Mesenchymal stem cell (in vitro differentiated cells and primary cell): ENCODE measurements around the gene CASP14.

Experiments
- DNase-seq: peaks from one replicate; pipeline ENCODE4 v3.0.0-alpha.2; 2013
- H2AFZ ChIP-seq: one replicate; pipeline ENCODE4 v1.6.1; 2013; ENCODE audit warnings: low read depth, mild to moderate bottlenecking, control low read depth, inconsistent platforms, low read length, moderate library complexity
- H2AK5ac ChIP-seq: 2 replicates; pipeline ENCODE4 v1.6.1; 2013; ENCODE audit warnings: low read length, moderate library complexity, mild to moderate bottlenecking, inconsistent platforms; ENCODE audit not compliant: severe bottlenecking
- H2BK120ac ChIP-seq: one replicate; pipeline ENCODE4 v1.6.1; 2013; ENCODE audit warnings: low read depth, mild to moderate bottlenecking, inconsistent platforms, low read length, moderate library complexity
- H2BK12ac ChIP-seq, 2 experiments: one replicate each; pipeline ENCODE4 v1.6.1; 2013; ENCODE audit warnings: inconsistent platforms in 2 of 2, low read length in 2 of 2, mild to moderate bottlenecking in 2 of 2, moderate library complexity in 2 of 2, control low read depth in 1 of 2
- H2BK15ac ChIP-seq: one replicate; pipeline ENCODE4 v1.6.1; 2013; ENCODE audit warnings: mild to moderate bottlenecking, low read depth, inconsistent platforms; ENCODE audit not compliant: poor library complexity, severe bottlenecking
- H2BK5ac ChIP-seq: 2 replicates; pipeline ENCODE4 v1.6.1; 2013; ENCODE audit warnings: low read depth, mild to moderate bottlenecking, low read length, control low read depth, inconsistent platforms; ENCODE audit not compliant: poor library complexity, severe bottlenecking
- H3K14ac ChIP-seq, 2 experiments: one replicate each; pipeline ENCODE4 v1.6.1; 2013; ENCODE audit warnings: inconsistent platforms in 2 of 2, low read length in 2 of 2, control low read depth in 1 of 2, mild to moderate bottlenecking in 1 of 2, moderate library complexity in 1 of 2
- H3K18ac ChIP-seq, 2 experiments: one replicate each; pipeline ENCODE4 v1.6.1; 2013; ENCODE audit warnings: inconsistent platforms in 2 of 2, low read length in 2 of 2, control low read depth in 1 of 2, low read depth in 1 of 2, mild to moderate bottlenecking in 1 of 2
- H3K23ac ChIP-seq, 2 experiments: one replicate each; pipeline ENCODE4 v1.6.1; 2013; ENCODE audit warnings: inconsistent platforms in 2 of 2, low read length in 2 of 2, mild to moderate bottlenecking in 2 of 2, moderate library complexity in 2 of 2, control low read depth in 1 of 2
- H3K27ac ChIP-seq: 2 replicates; pipeline ENCODE4 v1.5.1; 2013; ENCODE audit warnings: mild to moderate bottlenecking, moderate library complexity, low read length, control low read depth, inconsistent platforms; ENCODE audit not compliant: poor library complexity, severe bottlenecking
- H3K27me3 ChIP-seq, 2 experiments: 2 replicates each; pipeline versions ENCODE4 v1.6.1 to v1.7.0; 2013; ENCODE audit warnings: low read length in 2 of 2, mild to moderate bottlenecking in 2 of 2, moderate library complexity in 2 of 2, control low read depth in 1 of 2, inconsistent platforms in 1 of 2; ENCODE audit not compliant: control insufficient read depth in 1 of 2, insufficient read depth in 1 of 2
- H3K36me3 ChIP-seq, 2 experiments: 2 replicates each; pipeline versions ENCODE4 v1.6.1 to v1.7.0; 2013; ENCODE audit warnings: low read length in 2 of 2, control low read depth in 1 of 2, inconsistent platforms in 1 of 2, low read depth in 1 of 2, mild to moderate bottlenecking in 1 of 2; ENCODE audit not compliant: insufficient read depth in 2 of 2, control insufficient read depth in 1 of 2
- H3K4ac ChIP-seq, 2 experiments: one replicate each; pipeline ENCODE4 v1.6.1; 2013; ENCODE audit warnings: inconsistent platforms in 2 of 2, low read length in 2 of 2, mild to moderate bottlenecking in 2 of 2, moderate library complexity in 2 of 2, control low read depth in 1 of 2, low read depth in 1 of 2
- H3K4me1 ChIP-seq: 2 replicates; pipeline ENCODE4 v1.6.1; 2013; ENCODE audit warnings: low read depth, low read length, control low read depth; ENCODE audit not compliant: control insufficient read depth, insufficient read depth
- H3K4me2 ChIP-seq: 2 replicates; pipeline ENCODE4 v1.6.1; 2013; ENCODE audit warnings: low read length, mild to moderate bottlenecking, inconsistent platforms; ENCODE audit not compliant: poor library complexity, severe bottlenecking
- H3K4me3 ChIP-seq, 2 experiments: 2 replicates each; pipeline versions ENCODE4 v1.5.1 to v1.7.0; 2013; ENCODE audit warnings: low read length in 2 of 2, mild to moderate bottlenecking in 2 of 2, control low read depth in 1 of 2, low read depth in 1 of 2; ENCODE audit not compliant: insufficient read depth in 1 of 2
- H3K79me1 ChIP-seq: replicated peaks from 2 replicates; pipeline ENCODE4 v1.6.1; 2013; ENCODE audit warnings: mild to moderate bottlenecking, control low read depth, low read length, inconsistent platforms; ENCODE audit not compliant: poor library complexity, severe bottlenecking
- H3K9ac ChIP-seq: 2 replicates; pipeline ENCODE4 v1.7.0; 2013; ENCODE audit warnings: mild to moderate bottlenecking, low read length, moderate library complexity
- H3K9me3 ChIP-seq: 2 replicates; pipeline ENCODE4 v1.7.0; 2013; ENCODE audit warnings: mild to moderate bottlenecking, low read length; ENCODE audit not compliant: control insufficient read depth
- H4K8ac ChIP-seq: one replicate; pipeline ENCODE4 v1.6.1; 2013; ENCODE audit warnings: inconsistent platforms, mild to moderate bottlenecking, low read length, moderate library complexity
- H4K91ac ChIP-seq: one replicate; pipeline ENCODE4 v1.6.1; 2013; ENCODE audit warnings: mild to moderate bottlenecking, low read length, inconsistent platforms
- WGBS: methylation state at CpG from one replicate; pipeline ENCODE4 v1.1.7; 2013; ENCODE audit warnings: mixed read lengths; 5-methylcytosine and 5-hydroxymethylcytosine counted together

CASP14 gene

GRCh38 chr19:15025217-15025616 is 24.1 kb upstream of the CASP14 start:
- Histone ChIP-seq H3K14ac (no peak overlapping the region), H2AK5ac (no peak overlapping the region), H4K91ac (no peak overlapping the region), H4K8ac (no peak overlapping the region), H3K9ac (no peak overlapping the region), H2AFZ (no peak overlapping the region), H3K27ac (no peak overlapping the region), H2BK12ac (no peak overlapping the region), H3K27me3 (peaks cover 0 to 15% of the 10 kb centered on the region in 2 experiments), H3K4me3 (no peak overlapping the region), H3K18ac (no peak overlapping the region), H2BK15ac (no peak overlapping the region), H3K36me3 (peaks cover 0 to 3% of the 10 kb centered on the region in 2 experiments), H2BK5ac (no peak overlapping the region), H2BK120ac (no peak overlapping the region), H3K4ac (no peak overlapping the region), H3K4me2 (no peak overlapping the region), H3K79me1 (no peaks in the 10 kb centered on the region), H3K4me1 (no peaks in the 10 kb centered on the region), H3K9me3 (no peaks in the 10 kb centered on the region), H3K23ac (no peak overlapping the region)
- DNase-seq = no peak
- WGBS = 79% methylated on average over 2 of the region's 2 CpGs

GRCh38 chr19:15028490-15028889 is 20.8 kb upstream of the CASP14 start:
- Histone ChIP-seq H4K8ac (no peak overlapping the region), H4K91ac (no peak overlapping the region), H3K27ac (no peak overlapping the region), H3K4me1 (no peaks in the 10 kb centered on the region), H3K36me3 (no peaks in the 10 kb centered on the region), H2BK120ac (no peak overlapping the region), H3K4ac (no peak overlapping the region), H3K4me2 (no peak overlapping the region), H2BK12ac (no peak overlapping the region), H2AFZ (no peak overlapping the region), H3K27me3 (peaks cover 0 to 15% of the 10 kb centered on the region in 2 experiments), H2BK15ac (no peak overlapping the region), H2BK5ac (no peak overlapping the region), H3K9me3 (no peaks in the 10 kb centered on the region), H3K14ac (no peak overlapping the region), H3K23ac (no peak overlapping the region), H3K9ac (no peak overlapping the region), H3K4me3 (no peak overlapping the region), H3K18ac (no peak overlapping the region), H3K79me1 (no peaks in the 10 kb centered on the region), H2AK5ac (no peak overlapping the region)
- no peak for DNase-seq
- WGBS = 75% methylated on average over 4 of the region's 5 CpGs

GRCh38 chr19:15031675-15032074 is 17.6 kb upstream of the CASP14 start:
- WGBS = 17% methylated on average over 1 of the region's 1 CpG
- no peak overlapping the region for H3K18ac ChIP-seq
- no peak overlapping the region for H3K14ac ChIP-seq
- no peak overlapping the region for H2BK12ac ChIP-seq
- no peak overlapping the region for H3K4ac ChIP-seq
- H3K36me3 ChIP-seq = no peaks in the 10 kb centered on the region
- H2AFZ ChIP-seq = no peak overlapping the region
- no peak overlapping the region for H4K8ac ChIP-seq
- H3K27ac ChIP-seq = no peak overlapping the region
- H3K27me3 ChIP-seq = peaks cover 0 to 1% of the 10 kb centered on the region in 2 experiments
- no peaks in the 10 kb centered on the region for H3K9me3 ChIP-seq
- H2BK5ac ChIP-seq = no peak overlapping the region
- H3K4me1 ChIP-seq = no peaks in the 10 kb centered on the region
- no peak overlapping the region for H2AK5ac ChIP-seq
- no peak overlapping the region for H3K4me3 ChIP-seq
- H3K23ac ChIP-seq = no peak overlapping the region
- H3K9ac ChIP-seq = no peak overlapping the region
- H3K4me2 ChIP-seq = no peak overlapping the region
- no peak overlapping the region for H4K91ac ChIP-seq
- no peak overlapping the region for H2BK120ac ChIP-seq
- H3K79me1 ChIP-seq = no peaks in the 10 kb centered on the region
- no peak overlapping the region for H2BK15ac ChIP-seq
- DNase-seq = no peak

- no peak overlapping the region for H3K14ac ChIP-seq
- WGBS = 67% methylated on average over 1 of the region's 1 CpG
Measured at GRCh38 chr19:15035795-15036311, 13.4 kb upstream of the CASP14 start.

More at GRCh38 chr19:15035795-15036311, 13.4 kb upstream of the CASP14 start:
- Histone ChIP-seq H3K9me3 (no peaks in the 10 kb centered on the region), H3K4me3 (no peak overlapping the region), H2BK15ac (no peak overlapping the region), H2BK12ac (no peak overlapping the region), H2BK5ac (no peak overlapping the region), H3K23ac (no peak overlapping the region), H3K4ac (no peak overlapping the region), H3K79me1 (no peaks in the 10 kb centered on the region), H3K27me3 (peaks cover 0 to 7% of the 10 kb centered on the region in 2 experiments), H4K91ac (no peak overlapping the region), H2AK5ac (no peak overlapping the region), H2AFZ (no peak overlapping the region), H2BK120ac (no peak overlapping the region), H3K36me3 (no peaks in the 10 kb centered on the region), H3K4me2 (no peak overlapping the region), H3K27ac (no peak overlapping the region), H4K8ac (no peak overlapping the region), H3K18ac (no peak overlapping the region), H3K9ac (no peak overlapping the region), H3K4me1 (no peaks in the 10 kb centered on the region)
- no peak for DNase-seq
